Measurements from ENCODE around the gene ADAMTS12. TPM values are rescaled to one million over a fixed set of nuclear protein-coding genes. Genes with fewer than 3 reads are reported as not detected.

Gene ADAMTS12
- total and polyA plus RNA-seq, 5 donors = 0.54 to 1.4 (median 1.0) TPM

DNA sequence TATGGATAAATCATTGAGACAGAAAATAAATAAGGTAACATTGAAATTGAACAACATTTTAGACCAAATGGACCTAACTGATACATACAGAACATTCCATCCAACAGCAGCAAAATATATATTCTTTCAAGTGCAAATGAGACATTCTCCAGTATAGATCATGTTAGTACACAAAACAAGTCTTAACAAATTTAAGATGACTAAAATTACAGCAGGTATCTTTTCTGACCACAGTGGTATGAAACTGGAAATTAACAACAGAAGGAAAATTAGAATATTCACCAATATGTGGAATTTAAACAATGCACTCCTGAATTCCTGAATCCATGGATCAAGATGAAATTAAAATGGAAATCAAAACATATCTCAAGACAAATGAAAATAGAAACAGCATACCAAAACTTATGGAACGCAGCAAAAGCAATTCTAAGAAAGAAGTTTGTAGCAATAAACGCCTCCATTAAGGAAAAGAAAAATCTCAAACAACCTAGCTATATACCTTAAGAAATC, 115.6 kb downstream of the ADAMTS12 start:
- ATAC-seq = no peak

DNA sequence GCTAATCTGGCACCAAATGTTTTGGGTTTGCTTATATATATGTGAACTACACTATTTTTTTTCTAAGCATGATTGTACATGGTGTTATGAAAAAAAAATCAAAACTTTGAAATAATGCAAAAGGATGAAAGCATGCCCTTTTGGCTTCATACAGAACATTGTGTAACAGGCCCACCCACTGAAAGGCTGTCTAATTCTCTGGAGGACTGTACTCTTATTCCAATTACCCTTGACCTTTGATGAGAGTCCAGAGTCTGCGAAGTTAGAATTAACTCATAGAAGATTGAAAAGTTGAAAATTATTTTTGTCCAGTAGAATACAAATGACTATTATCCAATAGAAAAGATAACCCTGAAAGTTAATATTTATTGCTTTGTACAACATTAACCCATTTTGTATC, 117.4 kb downstream of the ADAMTS12 start:
- Histone ChIP-seq H3K27ac (ENCODE audit: low read length) (no peak overlapping the region), H3K27me3 (ENCODE audit: control insufficient read depth, insufficient read depth) (no peaks in the 10 kb centered on the region), H3K4me3 (ENCODE audit: low read length) (no peak overlapping the region), H3K4me1 (ENCODE audit: control insufficient read depth, insufficient read depth, low read length) (peaks cover 2% of the 10 kb centered on the region), H3K9me3 (ENCODE audit: control insufficient read depth, low read length) (no peaks in the 10 kb centered on the region)
- whole genome bisulfite sequencing = 67% methylated on average over 1 of the region's 1 CpG
- ATAC-seq (no peak), DNase-seq (no peak)
- intact Hi-C loops (cut with DNase I) = no loop called here

More for the DNA sequence above, 115.6 kb downstream of the ADAMTS12 start:
- Histone ChIP-seq H3K4me3 (ENCODE audit: low read length) (no peak overlapping the region), H3K4me1 (ENCODE audit: control insufficient read depth, insufficient read depth, low read length) (peaks cover 2% of the 10 kb centered on the region), H3K27ac (ENCODE audit: low read length) (no peak overlapping the region), H3K9me3 (ENCODE audit: control insufficient read depth, low read length) (no peaks in the 10 kb centered on the region), H3K27me3 (ENCODE audit: control insufficient read depth, insufficient read depth) (no peaks in the 10 kb centered on the region)
- 96% methylated on average over 2 of the region's 2 CpGs for WGBS
- intact Hi-C loops (cut with DNase I) = no loop called here
- DNase-seq = no peak

DNA sequence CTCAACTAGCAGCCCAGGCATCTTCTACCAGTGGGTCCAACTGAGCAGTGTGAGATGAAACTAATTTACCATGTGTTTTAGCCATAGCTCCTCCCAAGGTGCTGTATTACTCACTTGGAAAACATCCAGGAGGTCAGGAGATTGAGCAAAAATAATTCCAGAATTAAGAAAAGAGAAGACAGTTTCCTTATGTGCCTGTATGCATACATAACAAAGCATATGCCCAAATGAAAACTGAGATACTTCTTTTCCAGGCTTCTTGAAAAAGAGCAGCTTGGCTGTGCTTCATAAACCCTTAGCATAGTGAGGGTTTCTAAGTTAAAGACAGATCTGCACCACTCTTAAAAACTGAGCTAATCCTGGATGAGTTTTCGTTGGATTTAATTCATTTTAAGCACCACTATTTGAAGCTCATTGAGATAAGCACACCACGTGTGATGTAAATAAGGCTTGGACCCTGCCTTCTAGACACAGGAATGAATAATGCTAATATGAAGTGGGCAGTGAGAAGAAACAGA, 119.4 kb downstream of the ADAMTS12 start:
- Histone ChIP-seq H3K27ac (ENCODE audit: low read length) (no peak overlapping the region), H3K27me3 (ENCODE audit: control insufficient read depth, insufficient read depth) (no peaks in the 10 kb centered on the region), H3K9me3 (ENCODE audit: control insufficient read depth, low read length) (no peaks in the 10 kb centered on the region), H3K4me3 (ENCODE audit: low read length) (no peak overlapping the region), H3K4me1 (ENCODE audit: control insufficient read depth, insufficient read depth, low read length) (peaks cover 4% of the 10 kb centered on the region)
- intact Hi-C loops (cut with DNase I) = no loop called here
- ATAC-seq (peak in 1 of 2 donors; percentile 19), DNase-seq (no peak)
- WGBS = 11% methylated on average over 2 of the region's 2 CpGs

DNA sequence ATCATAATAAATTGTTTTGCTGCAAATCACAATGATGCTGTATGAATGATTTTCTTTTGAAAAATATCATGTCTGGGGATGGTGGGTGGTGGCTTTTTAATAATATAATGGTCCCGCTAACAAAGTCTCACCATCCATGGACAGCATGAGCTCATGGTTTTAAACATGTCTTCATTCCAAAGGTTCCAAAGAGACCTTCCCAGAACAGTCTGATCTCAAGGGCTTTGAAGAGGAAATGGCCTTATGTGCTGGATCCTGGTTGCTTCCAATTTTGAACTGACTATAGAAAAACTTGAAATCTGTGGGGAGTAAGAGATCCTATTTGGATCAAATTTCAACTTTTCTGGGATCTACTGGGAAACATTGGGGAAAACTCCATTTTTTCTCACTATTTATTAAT, 121.8 kb downstream of the ADAMTS12 start:
- no peak overlapping the region for H3K4me3 ChIP-seq (ENCODE audit: low read length)
- H3K9me3 ChIP-seq (ENCODE audit: control insufficient read depth, low read length) = no peaks in the 10 kb centered on the region
- no peaks in the 10 kb centered on the region for H3K27me3 ChIP-seq (ENCODE audit: control insufficient read depth, insufficient read depth)
- intact Hi-C loops (cut with DNase I) = no loop called here
- H3K27ac ChIP-seq (ENCODE audit: low read length) = no peak overlapping the region
- ATAC-seq (no peak), DNase-seq (no peak)
- 84% methylated on average over 1 of the region's 1 CpG for WGBS
- H3K4me1 ChIP-seq (ENCODE audit: control insufficient read depth, insufficient read depth, low read length) = peaks cover 4% of the 10 kb centered on the region

DNA sequence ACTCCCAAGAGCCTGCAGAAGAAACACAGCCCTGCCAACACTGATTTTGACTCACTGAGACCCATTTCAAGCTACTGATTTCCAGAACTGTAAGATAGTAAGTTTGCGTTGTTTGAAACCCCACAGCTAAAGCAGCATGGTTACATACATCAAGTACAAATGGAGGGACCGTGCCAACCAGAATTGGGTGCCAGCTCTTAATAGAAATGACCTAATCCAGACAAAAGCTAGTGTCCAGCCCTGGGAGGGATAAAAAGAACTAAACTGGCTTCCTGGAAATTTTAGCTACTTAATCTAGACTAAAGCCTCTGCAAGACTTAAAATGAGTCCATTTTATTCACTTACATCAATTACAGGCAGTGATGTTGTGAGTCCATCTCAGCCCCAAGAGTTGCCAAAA, 122.6 kb downstream of the ADAMTS12 start:
- no peak for DNase-seq
- H3K4me3 ChIP-seq (ENCODE audit: low read length) = no peak overlapping the region
- intact Hi-C loops (cut with DNase I) = no loop called here
- no peak overlapping the region for H3K27ac ChIP-seq (ENCODE audit: low read length)
- H3K4me1 ChIP-seq (ENCODE audit: control insufficient read depth, insufficient read depth, low read length) = peaks cover 4% of the 10 kb centered on the region
- H3K27me3 ChIP-seq (ENCODE audit: control insufficient read depth, insufficient read depth) = no peaks in the 10 kb centered on the region
- 81% methylated on average over 2 of the region's 2 CpGs for WGBS
- H3K9me3 ChIP-seq (ENCODE audit: control insufficient read depth, low read length) = no peaks in the 10 kb centered on the region
- no peak for ATAC-seq

DNA sequence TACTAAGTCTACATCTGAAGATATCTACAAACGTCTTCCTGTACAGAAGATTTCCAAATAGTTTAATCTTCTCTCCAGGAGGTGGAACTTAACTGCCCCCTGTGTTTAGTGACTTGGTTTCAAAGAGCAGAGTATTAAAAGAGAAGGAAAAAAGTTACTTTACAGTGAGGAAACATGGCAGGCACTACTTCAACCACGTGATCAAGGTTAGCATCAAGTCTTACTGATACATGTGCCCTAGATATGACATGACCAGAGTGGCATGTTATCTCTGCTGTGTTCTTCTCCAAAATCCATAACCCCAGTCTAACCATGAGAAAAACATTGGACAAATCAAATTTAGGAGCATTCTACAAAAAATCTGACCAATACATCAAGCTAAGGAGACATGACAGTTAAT, 125.8 kb downstream of the ADAMTS12 start:
- Histone ChIP-seq H3K27ac (ENCODE audit: low read length) (no peak overlapping the region), H3K4me1 (ENCODE audit: control insufficient read depth, insufficient read depth, low read length) (peaks cover 1% of the 10 kb centered on the region), H3K4me3 (ENCODE audit: low read length) (no peak overlapping the region), H3K27me3 (ENCODE audit: control insufficient read depth, insufficient read depth) (no peaks in the 10 kb centered on the region), H3K9me3 (ENCODE audit: control insufficient read depth, low read length) (no peaks in the 10 kb centered on the region)
- intact Hi-C loops (cut with DNase I) = no loop called here
- ATAC-seq (no peak), DNase-seq (no peak)
- 77% methylated on average over 2 of the region's 2 CpGs for WGBS

DNA sequence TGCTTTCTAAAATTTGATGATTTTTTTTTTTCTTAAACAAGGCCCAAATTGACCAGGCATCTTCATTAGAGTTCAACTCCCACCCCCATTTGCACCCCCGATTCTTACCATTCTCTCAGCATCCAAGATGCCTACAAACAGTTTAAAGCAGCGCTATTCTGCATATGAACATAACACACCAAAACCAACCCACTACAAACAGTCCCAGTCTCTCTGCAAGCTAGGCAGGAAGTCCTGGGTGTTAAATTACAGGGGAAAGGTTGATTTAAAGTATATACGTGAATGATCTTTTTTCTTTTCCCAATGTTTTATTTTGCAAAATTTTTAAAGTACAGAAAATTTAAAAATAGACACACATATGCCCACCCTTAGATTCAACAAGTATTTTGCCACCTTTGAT, 127.0 kb downstream of the ADAMTS12 start:
- peaks cover 1% of the 10 kb centered on the region for H3K4me1 ChIP-seq (ENCODE audit: control insufficient read depth, insufficient read depth, low read length)
- 73% methylated on average over 3 of the region's 3 CpGs for WGBS
- intact Hi-C loops (cut with DNase I) = no loop called here

DNA sequence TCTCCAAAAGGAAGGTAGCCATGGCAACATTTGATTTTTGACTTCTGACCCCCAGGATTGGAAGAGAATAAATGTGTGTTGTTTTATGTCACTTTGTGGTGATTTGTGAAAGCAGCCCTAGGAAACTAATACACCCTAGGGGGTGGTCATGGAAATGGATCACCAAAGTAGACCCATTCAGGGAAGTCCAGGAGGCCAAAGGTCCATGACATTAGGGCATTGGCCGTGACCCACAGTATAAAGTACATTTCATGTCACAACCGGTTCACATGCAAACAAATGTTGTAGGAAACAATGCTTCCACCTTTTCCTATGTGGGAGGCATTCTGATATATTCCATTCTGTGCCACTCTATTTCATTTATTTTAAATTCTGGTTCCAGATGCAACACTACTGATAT, 128.4 kb downstream of the ADAMTS12 start:
- Histone ChIP-seq H3K4me1 (ENCODE audit: control insufficient read depth, insufficient read depth, low read length) (peaks cover 1% of the 10 kb centered on the region), H3K27ac (ENCODE audit: low read length) (no peak overlapping the region), H3K4me3 (ENCODE audit: low read length) (no peak overlapping the region), H3K9me3 (ENCODE audit: control insufficient read depth, low read length) (no peaks in the 10 kb centered on the region), H3K27me3 (ENCODE audit: control insufficient read depth, insufficient read depth) (no peaks in the 10 kb centered on the region)
- intact Hi-C loops (cut with DNase I) = no loop called here
- ATAC-seq (no peak), DNase-seq (no peak)
- 89% methylated on average over 2 of the region's 2 CpGs for WGBS

More for the DNA sequence above, 127.0 kb downstream of the ADAMTS12 start:
- DNase-seq (no peak), ATAC-seq (no peak)
- Histone ChIP-seq H3K27me3 (ENCODE audit: control insufficient read depth, insufficient read depth) (no peaks in the 10 kb centered on the region), H3K9me3 (ENCODE audit: control insufficient read depth, low read length) (no peaks in the 10 kb centered on the region), H3K4me3 (ENCODE audit: low read length) (no peak overlapping the region), H3K27ac (ENCODE audit: low read length) (no peak overlapping the region)

DNA sequence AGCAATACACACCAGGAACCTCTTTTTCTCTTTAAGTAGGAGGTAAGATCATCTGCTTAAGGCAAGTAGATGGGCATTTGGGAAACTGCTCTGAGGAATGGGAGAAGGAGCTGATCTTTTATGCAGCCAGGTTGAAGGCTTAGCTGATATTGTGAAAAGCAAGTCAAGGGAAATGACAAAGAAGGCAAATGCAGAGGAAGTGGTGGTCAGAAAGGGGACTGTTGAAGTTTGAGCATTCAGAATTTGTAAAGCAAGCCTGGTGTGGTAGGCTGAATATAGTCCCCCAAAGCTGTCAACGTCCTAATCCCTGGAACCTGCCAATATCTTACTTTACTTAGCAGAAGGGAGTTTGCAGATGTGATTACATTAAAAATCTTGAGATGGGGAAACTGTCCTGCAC, 128.9 kb downstream of the ADAMTS12 start:
- Histone ChIP-seq H3K27ac (ENCODE audit: low read length) (no peak overlapping the region), H3K27me3 (ENCODE audit: control insufficient read depth, insufficient read depth) (no peaks in the 10 kb centered on the region), H3K4me3 (ENCODE audit: low read length) (no peak overlapping the region), H3K9me3 (ENCODE audit: control insufficient read depth, low read length) (no peaks in the 10 kb centered on the region), H3K4me1 (ENCODE audit: control insufficient read depth, insufficient read depth, low read length) (no peaks in the 10 kb centered on the region)
- ATAC-seq (no peak), DNase-seq (no peak)
- WGBS = 55% methylated on average over 1 of the region's 1 CpG
- intact Hi-C loops (cut with DNase I) = no loop called here

DNA sequence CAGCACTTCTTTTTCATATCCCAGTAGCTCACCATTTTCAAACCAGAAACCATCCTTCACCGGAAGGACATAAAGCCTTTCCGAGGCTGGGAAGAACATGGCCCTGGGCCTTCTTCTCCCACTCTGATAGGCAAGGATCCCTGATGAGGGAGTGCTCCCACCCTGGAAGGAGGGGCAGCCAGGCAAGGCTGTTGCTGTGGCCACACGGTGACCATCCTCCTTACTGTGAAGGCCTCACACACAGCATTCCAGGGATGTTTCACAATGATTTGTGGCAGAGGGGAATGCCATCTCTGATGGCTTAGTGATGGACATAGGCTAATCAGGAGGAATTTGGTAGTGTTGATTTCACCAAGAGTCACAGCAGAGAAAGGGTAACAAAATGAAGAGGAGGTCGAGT, 130.7 kb downstream of the ADAMTS12 start:
- Histone ChIP-seq H3K9me3 (ENCODE audit: control insufficient read depth, low read length) (no peaks in the 10 kb centered on the region), H3K27ac (ENCODE audit: low read length) (no peak overlapping the region), H3K4me1 (ENCODE audit: control insufficient read depth, insufficient read depth, low read length) (no peaks in the 10 kb centered on the region), H3K4me3 (ENCODE audit: low read length) (no peak overlapping the region), H3K27me3 (ENCODE audit: control insufficient read depth, insufficient read depth) (no peaks in the 10 kb centered on the region)
- ATAC-seq (no peak), DNase-seq (no peak)
- intact Hi-C loops (cut with DNase I) = no loop called here
- 73% methylated on average over 4 of the region's 4 CpGs for WGBS

DNA sequence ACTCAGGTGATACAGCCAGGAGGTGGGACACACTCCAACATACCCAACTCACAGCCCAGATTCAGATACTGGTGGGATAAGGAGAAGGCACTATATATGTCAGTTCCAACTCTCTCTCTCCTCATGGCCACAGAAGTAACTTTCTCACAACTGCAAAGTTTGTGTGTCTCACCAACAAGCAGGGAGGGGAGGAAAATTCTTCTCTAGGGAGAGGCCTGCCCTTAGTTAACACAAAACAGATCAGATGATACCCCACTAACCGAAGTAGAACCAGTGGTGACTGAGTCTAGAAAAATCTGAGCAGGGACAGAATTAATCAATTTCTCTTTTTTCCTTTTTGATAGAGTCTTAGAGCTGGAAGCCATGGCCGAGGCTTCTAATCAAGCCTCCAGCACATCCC, 133.1 kb downstream of the ADAMTS12 start:
- no peak for ATAC-seq
- no peaks in the 10 kb centered on the region for H3K9me3 ChIP-seq (ENCODE audit: control insufficient read depth, low read length)
- no peaks in the 10 kb centered on the region for H3K4me1 ChIP-seq (ENCODE audit: control insufficient read depth, insufficient read depth, low read length)
- intact Hi-C loops (cut with DNase I) = no loop called here
- no peak overlapping the region for H3K27ac ChIP-seq (ENCODE audit: low read length)
- H3K27me3 ChIP-seq (ENCODE audit: control insufficient read depth, insufficient read depth) = no peaks in the 10 kb centered on the region
- H3K4me3 ChIP-seq (ENCODE audit: low read length) = no peak overlapping the region
- DNase-seq = no peak
- 85% methylated on average over 2 of the region's 2 CpGs for WGBS

DNA sequence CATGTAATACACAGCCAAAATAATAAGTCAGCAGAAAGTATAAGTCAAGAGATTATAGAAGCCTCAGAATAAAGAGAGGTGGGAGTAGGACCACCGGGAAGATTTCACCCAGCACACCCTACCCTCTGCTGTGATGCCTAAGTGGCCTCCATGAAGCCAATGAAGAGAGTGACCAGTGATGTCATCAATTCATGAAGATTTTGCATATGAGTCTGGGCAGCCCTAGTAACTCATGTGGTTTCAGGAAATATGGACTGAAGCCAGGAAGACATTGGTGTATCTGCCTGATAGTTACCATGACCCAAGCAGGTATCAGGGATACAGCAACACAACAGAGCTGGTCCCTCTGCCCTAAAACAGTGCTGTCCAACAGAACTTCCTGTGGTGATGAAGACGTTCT, 135.3 kb downstream of the ADAMTS12 start:
- H3K27me3 ChIP-seq (ENCODE audit: control insufficient read depth, insufficient read depth) = no peaks in the 10 kb centered on the region
- WGBS = 65% methylated on average over 2 of the region's 2 CpGs
- H3K9me3 ChIP-seq (ENCODE audit: control insufficient read depth, low read length) = no peaks in the 10 kb centered on the region
- ATAC-seq (no peak), DNase-seq (no peak)
- intact Hi-C loops (cut with DNase I) = no loop called here
- H3K4me3 ChIP-seq (ENCODE audit: low read length) = no peak overlapping the region
- no peaks in the 10 kb centered on the region for H3K4me1 ChIP-seq (ENCODE audit: control insufficient read depth, insufficient read depth, low read length)
- H3K27ac ChIP-seq (ENCODE audit: low read length) = no peak overlapping the region

Data from right cardiac atrium (tissue), 5 donors.